ENCODE measurements around the gene RABEP1. TPM values are rescaled to one million over a fixed set of nuclear protein-coding genes. Genes with fewer than 3 reads are reported as not detected.

Gene RABEP1
- total RNA-seq, 1 donor from 2014 or later: 44.2 TPM

DNA sequence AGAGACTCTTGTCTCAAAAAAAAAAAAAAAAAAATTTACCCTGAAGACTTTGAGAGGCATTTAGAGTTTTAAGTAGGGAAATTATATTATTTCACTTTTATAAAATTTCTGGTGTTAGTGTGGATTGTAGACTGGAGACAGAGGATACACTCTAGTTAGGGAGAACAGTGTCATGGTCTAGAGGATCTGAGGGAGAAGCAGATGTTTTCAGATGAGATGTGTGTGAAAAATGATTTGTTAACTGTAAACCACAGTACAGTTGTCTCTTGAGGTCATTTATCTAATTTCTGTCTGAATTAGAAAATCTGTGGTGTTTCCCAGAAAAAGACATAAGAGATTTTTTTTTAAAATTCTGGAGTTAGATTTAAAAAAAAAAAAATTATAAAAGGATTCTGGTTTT lies 82.6 kb downstream of the RABEP1 start:
- H3K4me1 ChIP-seq: no peaks in the 10 kb centered on the region
- H3K36me3 ChIP-seq: peaks cover 88% of the 10 kb centered on the region
- DNase-seq: no peak
- TF ChIP-seq, protein P1, sequence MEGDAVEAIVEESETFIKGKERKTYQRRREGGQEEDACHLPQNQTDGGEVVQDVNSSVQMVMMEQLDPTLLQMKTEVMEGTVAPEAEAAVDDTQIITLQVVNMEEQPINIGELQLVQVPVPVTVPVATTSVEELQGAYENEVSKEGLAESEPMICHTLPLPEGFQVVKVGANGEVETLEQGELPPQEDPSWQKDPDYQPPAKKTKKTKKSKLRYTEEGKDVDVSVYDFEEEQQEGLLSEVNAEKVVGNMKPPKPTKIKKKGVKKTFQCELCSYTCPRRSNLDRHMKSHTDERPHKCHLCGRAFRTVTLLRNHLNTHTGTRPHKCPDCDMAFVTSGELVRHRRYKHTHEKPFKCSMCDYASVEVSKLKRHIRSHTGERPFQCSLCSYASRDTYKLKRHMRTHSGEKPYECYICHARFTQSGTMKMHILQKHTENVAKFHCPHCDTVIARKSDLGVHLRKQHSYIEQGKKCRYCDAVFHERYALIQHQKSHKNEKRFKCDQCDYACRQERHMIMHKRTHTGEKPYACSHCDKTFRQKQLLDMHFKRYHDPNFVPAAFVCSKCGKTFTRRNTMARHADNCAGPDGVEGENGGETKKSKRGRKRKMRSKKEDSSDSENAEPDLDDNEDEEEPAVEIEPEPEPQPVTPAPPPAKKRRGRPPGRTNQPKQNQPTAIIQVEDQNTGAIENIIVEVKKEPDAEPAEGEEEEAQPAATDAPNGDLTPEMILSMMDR (IDR thresholded peaks at IDR 0.05): no peak
- H3K27me3 ChIP-seq (ENCODE audit: low read depth): no peaks in the 10 kb centered on the region
- H3K4me3 ChIP-seq: no peak overlapping the region
- no peak overlapping the region for H3K27ac ChIP-seq
- intact Hi-C loops (cut with DNase I): no loop called here
- H3K9me3 ChIP-seq: no peaks in the 10 kb centered on the region
- no peak for ATAC-seq

DNA sequence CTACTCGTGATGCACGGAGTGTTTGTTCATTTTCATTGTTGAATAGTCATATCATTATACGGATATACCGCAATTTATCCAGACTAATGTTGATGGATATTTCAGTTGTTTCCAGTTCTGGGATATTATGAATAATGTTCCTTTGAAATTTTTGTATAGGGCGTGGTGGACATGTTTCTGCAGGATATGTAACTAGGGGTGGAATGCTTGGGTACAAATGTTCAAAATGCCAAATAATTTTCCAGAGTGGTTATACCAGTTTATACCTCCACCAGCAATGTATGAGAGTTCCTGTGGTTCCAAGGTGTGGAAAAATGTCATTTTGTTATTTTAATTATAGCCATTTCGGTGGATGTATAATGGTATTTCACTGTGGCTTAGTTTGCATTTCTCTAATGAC lies 83.7 kb downstream of the RABEP1 start:
- peaks cover 88% of the 10 kb centered on the region for H3K36me3 ChIP-seq
- no peak overlapping the region for H3K27ac ChIP-seq
- no peak for ATAC-seq
- DNase-seq: no peak
- intact Hi-C loops (cut with DNase I): no loop called here
- no peak overlapping the region for H3K4me3 ChIP-seq
- no peaks in the 10 kb centered on the region for H3K27me3 ChIP-seq (ENCODE audit: low read depth)
- TF ChIP-seq, protein P1 (IDR thresholded peaks at IDR 0.05): no peak
- H3K9me3 ChIP-seq: no peaks in the 10 kb centered on the region
- no peaks in the 10 kb centered on the region for H3K4me1 ChIP-seq

DNA sequence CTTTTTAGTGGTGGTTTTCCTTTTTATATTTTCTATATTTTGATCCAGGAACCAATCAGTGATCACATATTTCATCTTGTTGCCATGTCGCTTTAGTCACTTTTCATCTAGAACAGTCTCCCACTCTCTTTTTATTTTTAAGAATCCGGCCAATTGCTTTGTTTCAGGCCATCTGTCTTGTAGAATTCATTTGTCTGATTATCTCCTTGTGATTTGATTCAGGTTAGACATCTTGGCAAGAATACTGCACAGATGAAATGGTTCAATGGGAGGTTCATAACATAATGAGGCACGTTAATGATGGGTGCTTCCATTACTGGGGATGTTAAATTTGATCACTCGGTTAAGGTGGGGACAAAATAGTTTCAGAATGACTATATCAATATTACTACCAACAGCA lies 88.3 kb downstream of the RABEP1 start:
- DNase-seq (no peak), ATAC-seq (no peak)
- intact Hi-C loops (cut with DNase I): no loop called here
- Histone ChIP-seq H3K4me3 (no peak overlapping the region), H3K36me3 (peaks cover 96% of the 10 kb centered on the region), H3K4me1 (no peaks in the 10 kb centered on the region), H3K27ac (no peak overlapping the region), H3K9me3 (no peaks in the 10 kb centered on the region), H3K27me3 (ENCODE audit: low read depth) (no peaks in the 10 kb centered on the region)
- TF ChIP-seq, protein P1 (IDR thresholded peaks at IDR 0.05): no peak

GRCh38 chr17:5373112-5373511 lies 91.0 kb downstream of the RABEP1 start:
- H3K4me1 ChIP-seq: no peaks in the 10 kb centered on the region
- H3K9me3 ChIP-seq: no peaks in the 10 kb centered on the region
- H3K27me3 ChIP-seq (ENCODE audit: low read depth): no peaks in the 10 kb centered on the region
- intact Hi-C loops (cut with DNase I): no loop called here
- ATAC-seq: no peak
- H3K36me3 ChIP-seq: peaks cover 98% of the 10 kb centered on the region
- H3K27ac ChIP-seq: no peak overlapping the region
- no peak overlapping the region for H3K4me3 ChIP-seq
- no peak for DNase-seq
- TF ChIP-seq, protein P1 (IDR thresholded peaks at IDR 0.05): no peak

DNA sequence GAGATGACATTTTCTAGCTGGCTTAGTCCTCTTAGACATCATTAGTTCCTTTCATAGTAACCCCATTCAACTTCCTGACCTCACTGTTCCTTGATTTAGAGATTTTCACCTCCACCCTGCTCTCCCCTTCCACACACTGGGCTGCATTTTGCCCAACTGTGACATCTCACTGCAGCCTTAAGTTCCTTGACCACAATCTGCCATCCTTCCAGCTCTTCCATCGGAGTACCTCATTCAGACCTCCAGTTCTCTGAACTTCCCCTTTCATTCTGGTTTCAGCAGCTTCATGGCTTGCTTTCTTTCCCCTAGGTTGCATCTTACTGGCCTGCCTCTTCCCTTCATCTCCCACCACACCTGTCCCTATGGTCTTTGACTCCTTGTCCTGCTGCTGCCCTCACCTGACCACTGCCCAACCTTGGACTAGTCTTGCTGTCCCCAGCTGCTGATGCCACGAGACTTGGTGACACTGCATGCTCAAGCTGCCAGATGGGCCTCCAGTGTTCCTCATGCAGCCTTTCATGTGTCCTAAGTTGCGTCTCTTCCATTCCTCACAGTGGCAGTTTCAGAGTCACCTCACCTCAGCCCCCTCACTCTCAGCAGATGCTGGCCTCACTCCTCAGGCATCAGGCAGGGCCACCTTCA lies 96.6 kb downstream of the RABEP1 start:
- Histone ChIP-seq H3K9me3 (no peaks in the 10 kb centered on the region), H3K27me3 (ENCODE audit: low read depth) (no peaks in the 10 kb centered on the region), H3K27ac (no peak overlapping the region), H3K4me1 (no peaks in the 10 kb centered on the region), H3K36me3 (peaks cover 100% of the 10 kb centered on the region), H3K4me3 (no peak overlapping the region)
- intact Hi-C loops (cut with DNase I): no loop called here
- ATAC-seq: no peak
- DNase-seq: no peak
- TF ChIP-seq, protein P1 (IDR thresholded peaks at IDR 0.05): no peak
